Stomach (tissue), 4 donors: ENCODE results near the gene SCN1A.

Source experiments
- CTCF ChIP-seq, 7 experiments: fragments of 450-650 bp in 4 of 7; fragments of 200-600 bp in 3 of 7; sonication (generic) in 3 of 7; IDR thresholded peaks; one replicate each; pipeline ENCODE4 v1.5.1; 2016 to 2019; ENCODE audit warnings: antibody characterized with exemption in 7 of 7, control low read depth in 2 of 7, mild to moderate bottlenecking in 1 of 7
- EP300 ChIP-seq: sonication (generic); formaldehyde crosslinking; IDR thresholded peaks from one replicate; pipeline ENCODE4 v1.6.1; 2017; ENCODE audit warnings: antibody characterized with exemption
- POLR2A ChIP-seq, 4 donors: fragments of 450-650 bp; IDR thresholded peaks; one replicate each; pipeline ENCODE4 v1.6.1; 2016; ENCODE audit warnings: antibody characterized with exemption in 4 of 4, control low read depth in 2 of 4, mild to moderate bottlenecking in 1 of 4, moderate library complexity in 1 of 4
- POLR2AphosphoS5 ChIP-seq, 3 donors: sonication (generic); formaldehyde crosslinking; IDR thresholded peaks; one replicate each; pipeline ENCODE4 v1.6.1; 2016; ENCODE audit warnings: antibody characterized with exemption in 3 of 3

GRCh38 chr2:165957030-165957675 lies 170.7 kb downstream of the SCN1A start:
- TF ChIP-seq CTCF (IDR thresholded peaks at IDR 0.05) (no peak), POLR2A (IDR thresholded peaks at IDR 0.05) (no peak), EP300 (no peak), POLR2AphosphoS5 (IDR thresholded peaks at IDR 0.05) (no peak)
